ENCODE data around the gene SERPINA9. TPM values are rescaled to one million over a fixed set of nuclear protein-coding genes. Genes with fewer than 3 reads are reported as not detected.

Gene SERPINA9
- total RNA-seq, 1 experiment from 2014 or later = 182 TPM

- peak overlapping the region; percentile 72 for H3K4me2 ChIP-seq (ENCODE audit: low read depth, low read length, poor library complexity, severe bottlenecking)
- H3K4me1 ChIP-seq (ENCODE audit: low read length) = peaks cover 88% of the 10 kb centered on the region
- H3K79me2 ChIP-seq (ENCODE audit: low read length) = no peaks in the 10 kb centered on the region
- H4K20me1 ChIP-seq (ENCODE audit: insufficient read depth, low read depth, low read length) = no peaks in the 10 kb centered on the region
- peak overlapping the region; percentile 71 for H3K9ac ChIP-seq (ENCODE audit: low read length)
- peak; percentile 81 for DNase-seq
- peaks cover 18% of the 10 kb centered on the region for H3K36me3 ChIP-seq (ENCODE audit: insufficient read depth, low read length)
- H3K9me3 ChIP-seq (ENCODE audit: low read length) = peaks cover 15% of the 10 kb centered on the region
- no peaks in the 10 kb centered on the region for H3K9me2 ChIP-seq (replicated peaks; ENCODE audit: insufficient read depth, low read length)
- H2AFZ ChIP-seq (ENCODE audit: low read length) = peak overlapping the region; percentile 3; the same call in 1 of the 2 replicates
- peak overlapping the region; percentile 65 for H3K4me3 ChIP-seq (ENCODE audit: low read length)
- H3K27me3 ChIP-seq (ENCODE audit: low read length) = no peaks in the 10 kb centered on the region
- H3K27ac ChIP-seq (ENCODE audit: low read length) = peak overlapping the region; percentile 92
These were observed 2.2 kb downstream of the SERPINA9 start for GRCh38 chr14:94473666-94474410.

DNA sequence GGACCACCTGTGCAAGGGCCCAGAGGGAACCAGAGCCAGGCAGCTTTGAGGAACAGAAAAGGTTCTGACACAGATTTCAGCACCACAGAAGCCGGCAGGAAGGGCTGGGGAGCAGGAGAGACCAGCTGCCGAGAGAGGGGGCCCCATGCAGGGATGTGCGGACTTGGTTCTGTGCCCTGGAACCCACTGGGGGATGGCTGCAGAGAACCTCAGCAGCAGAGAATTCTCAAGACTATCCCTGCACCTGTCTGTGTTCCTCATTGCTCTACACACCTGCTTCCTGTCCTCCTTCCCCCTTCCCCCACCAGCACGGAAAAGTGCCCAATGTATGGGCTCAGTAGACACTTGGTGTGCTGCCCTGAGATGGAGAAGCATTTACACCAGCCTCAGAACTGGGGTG, 3.2 kb downstream of the SERPINA9 start:
- peak overlapping the region; percentile 72 for H3K4me2 ChIP-seq (ENCODE audit: low read depth, low read length, poor library complexity, severe bottlenecking)
- peaks cover 24% of the 10 kb centered on the region for H3K36me3 ChIP-seq (ENCODE audit: insufficient read depth, low read length)
- peak; percentile 77 for DNase-seq
- peaks cover 5% of the 10 kb centered on the region for H3K9me3 ChIP-seq (ENCODE audit: low read length)
- H3K4me3 ChIP-seq (ENCODE audit: low read length) = peak overlapping the region; percentile 65
- H3K9ac ChIP-seq (ENCODE audit: low read length) = peak overlapping the region; percentile 71
- no peaks in the 10 kb centered on the region for H3K27me3 ChIP-seq (ENCODE audit: low read length)
- no peaks in the 10 kb centered on the region for H3K9me2 ChIP-seq (replicated peaks; ENCODE audit: insufficient read depth, low read length)
- H3K4me1 ChIP-seq (ENCODE audit: low read length) = peaks cover 98% of the 10 kb centered on the region
- peak overlapping the region; percentile 92 for H3K27ac ChIP-seq (ENCODE audit: low read length)
- H2AFZ ChIP-seq (ENCODE audit: low read length) = no peak overlapping the region
- no peaks in the 10 kb centered on the region for H4K20me1 ChIP-seq (ENCODE audit: insufficient read depth, low read depth, low read length)
- H3K79me2 ChIP-seq (ENCODE audit: low read length) = no peaks in the 10 kb centered on the region

GRCh38 chr14:94471045-94471444, 5.0 kb downstream of the SERPINA9 start:
- peaks cover 96% of the 10 kb centered on the region for H3K4me1 ChIP-seq (ENCODE audit: low read length)
- H2AFZ ChIP-seq (ENCODE audit: low read length) = no peak overlapping the region
- peaks cover 41% of the 10 kb centered on the region for H3K36me3 ChIP-seq (ENCODE audit: insufficient read depth, low read length)
- no peaks in the 10 kb centered on the region for H4K20me1 ChIP-seq (ENCODE audit: insufficient read depth, low read depth, low read length)
- H3K9me2 ChIP-seq (replicated peaks; ENCODE audit: insufficient read depth, low read length) = no peaks in the 10 kb centered on the region
- H3K4me3 ChIP-seq (ENCODE audit: low read length) = 0 out of 2 replicates have a peak overlapping the region, but pooled peaks have one; percentile 4
- H3K27me3 ChIP-seq (ENCODE audit: low read length) = no peaks in the 10 kb centered on the region
- no peaks in the 10 kb centered on the region for H3K79me2 ChIP-seq (ENCODE audit: low read length)
- H3K4me2 ChIP-seq (ENCODE audit: low read depth, low read length, poor library complexity, severe bottlenecking) = peak overlapping the region; percentile 72
- peak overlapping the region; percentile 12 for H3K9ac ChIP-seq (ENCODE audit: low read length)
- H3K9me3 ChIP-seq (ENCODE audit: low read length) = no peaks in the 10 kb centered on the region
- peak overlapping the region; percentile 92 for H3K27ac ChIP-seq (ENCODE audit: low read length)
- DNase-seq = no peak

GRCh38 chr14:94470311-94470710, 5.7 kb downstream of the SERPINA9 start:
- Histone ChIP-seq H3K4me3 (ENCODE audit: low read length) (0 out of 2 replicates have a peak overlapping the region, but pooled peaks have one; percentile 2), H3K9ac (ENCODE audit: low read length) (peak overlapping the region; percentile 12), H3K36me3 (ENCODE audit: insufficient read depth, low read length) (peaks cover 44% of the 10 kb centered on the region), H3K27ac (ENCODE audit: low read length) (peak overlapping the region; percentile 92), H3K9me3 (ENCODE audit: low read length) (no peaks in the 10 kb centered on the region), H3K4me2 (ENCODE audit: low read depth, low read length, poor library complexity, severe bottlenecking) (peak overlapping the region; percentile 72), H4K20me1 (ENCODE audit: insufficient read depth, low read depth, low read length) (no peaks in the 10 kb centered on the region), H3K79me2 (ENCODE audit: low read length) (no peaks in the 10 kb centered on the region), H2AFZ (ENCODE audit: low read length) (no peak overlapping the region), H3K27me3 (ENCODE audit: low read length) (no peaks in the 10 kb centered on the region), H3K9me2 (replicated peaks; ENCODE audit: insufficient read depth, low read length) (no peaks in the 10 kb centered on the region), H3K4me1 (ENCODE audit: low read length) (peaks cover 89% of the 10 kb centered on the region)
- DNase-seq = peak; percentile 71

- H3K36me3 ChIP-seq (ENCODE audit: insufficient read depth, low read length) = peaks cover 54% of the 10 kb centered on the region
- H3K4me3 ChIP-seq (ENCODE audit: low read length) = peak overlapping the region; percentile 2; the same call in 1 of the 2 replicates
- peak overlapping the region; percentile 72 for H3K4me2 ChIP-seq (ENCODE audit: low read depth, low read length, poor library complexity, severe bottlenecking)
- no peaks in the 10 kb centered on the region for H3K27me3 ChIP-seq (ENCODE audit: low read length)
- H3K4me1 ChIP-seq (ENCODE audit: low read length) = peaks cover 79% of the 10 kb centered on the region
- no peaks in the 10 kb centered on the region for H4K20me1 ChIP-seq (ENCODE audit: insufficient read depth, low read depth, low read length)
- H3K9me3 ChIP-seq (ENCODE audit: low read length) = no peaks in the 10 kb centered on the region
- DNase-seq = no peak
- no peaks in the 10 kb centered on the region for H3K9me2 ChIP-seq (replicated peaks; ENCODE audit: insufficient read depth, low read length)
- no peak overlapping the region for H2AFZ ChIP-seq (ENCODE audit: low read length)
- H3K27ac ChIP-seq (ENCODE audit: low read length) = peak overlapping the region; percentile 92
- no peaks in the 10 kb centered on the region for H3K79me2 ChIP-seq (ENCODE audit: low read length)
- H3K9ac ChIP-seq (ENCODE audit: low read length) = peak overlapping the region; percentile 12
These were observed 6.7 kb downstream of the SERPINA9 start for GRCh38 chr14:94469261-94469660.

GRCh38 chr14:94467728-94468520, 8.1 kb downstream of the SERPINA9 start:
- H3K27ac ChIP-seq (ENCODE audit: low read length) = peak overlapping the region; percentile 92; the same call in 1 of the 2 replicates
- H2AFZ ChIP-seq (ENCODE audit: low read length) = no peak overlapping the region
- H3K36me3 ChIP-seq (ENCODE audit: insufficient read depth, low read length) = peaks cover 66% of the 10 kb centered on the region
- H3K4me3 ChIP-seq (ENCODE audit: low read length) = no peak overlapping the region
- H3K4me1 ChIP-seq (ENCODE audit: low read length) = peaks cover 66% of the 10 kb centered on the region
- no peaks in the 10 kb centered on the region for H4K20me1 ChIP-seq (ENCODE audit: insufficient read depth, low read depth, low read length)
- DNase-seq = no peak
- no peaks in the 10 kb centered on the region for H3K27me3 ChIP-seq (ENCODE audit: low read length)
- H3K9me2 ChIP-seq (replicated peaks; ENCODE audit: insufficient read depth, low read length) = no peaks in the 10 kb centered on the region
- no peak overlapping the region for H3K4me2 ChIP-seq (ENCODE audit: low read depth, low read length, poor library complexity, severe bottlenecking)
- H3K9ac ChIP-seq (ENCODE audit: low read length) = no peak overlapping the region
- no peaks in the 10 kb centered on the region for H3K79me2 ChIP-seq (ENCODE audit: low read length)
- H3K9me3 ChIP-seq (ENCODE audit: low read length) = no peaks in the 10 kb centered on the region

DNA sequence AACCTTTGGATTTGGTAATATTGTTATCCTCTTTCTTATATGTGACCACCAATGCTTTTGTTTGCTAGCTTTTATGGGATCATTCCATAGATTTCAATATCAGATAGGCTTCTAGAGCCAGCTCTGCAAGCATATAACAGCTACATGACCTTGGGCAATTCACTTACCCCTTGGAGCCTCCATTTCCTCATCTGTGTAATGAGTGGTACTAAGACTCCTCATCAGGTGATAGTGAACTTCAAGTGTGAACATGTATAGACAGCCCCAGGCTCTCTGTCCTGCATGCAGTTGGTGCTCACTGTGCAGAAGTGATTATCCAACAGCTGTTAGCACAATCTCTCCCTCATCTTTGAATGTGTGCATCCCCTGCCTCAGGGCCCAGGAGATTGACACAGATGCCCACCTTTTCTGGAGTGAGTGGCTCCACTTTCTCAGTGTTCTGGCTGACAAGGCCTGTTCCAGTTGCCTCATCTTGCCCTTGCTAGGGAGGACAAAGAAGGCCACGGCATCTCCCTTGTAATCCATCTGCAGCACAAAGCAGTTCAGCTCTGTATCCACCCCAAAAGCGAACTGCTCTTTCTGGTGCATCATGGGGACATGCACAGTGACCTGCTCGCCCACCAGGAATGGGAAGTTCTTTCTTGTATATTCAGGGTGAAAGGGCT, 9.2 kb downstream of the SERPINA9 start:
- H3K4me3 ChIP-seq (ENCODE audit: low read length) = no peak overlapping the region
- no peak overlapping the region for H3K9ac ChIP-seq (ENCODE audit: low read length)
- no peak for DNase-seq
- peak overlapping the region; percentile 19; the same call in 1 of the 2 replicates for H3K27ac ChIP-seq (ENCODE audit: low read length)
- peaks cover 63% of the 10 kb centered on the region for H3K36me3 ChIP-seq (ENCODE audit: insufficient read depth, low read length)
- no peaks in the 10 kb centered on the region for H3K9me3 ChIP-seq (ENCODE audit: low read length)
- no peaks in the 10 kb centered on the region for H3K9me2 ChIP-seq (replicated peaks; ENCODE audit: insufficient read depth, low read length)
- no peak overlapping the region for H3K4me2 ChIP-seq (ENCODE audit: low read depth, low read length, poor library complexity, severe bottlenecking)
- H2AFZ ChIP-seq (ENCODE audit: low read length) = no peak overlapping the region
- no peaks in the 10 kb centered on the region for H4K20me1 ChIP-seq (ENCODE audit: insufficient read depth, low read depth, low read length)
- no peaks in the 10 kb centered on the region for H3K79me2 ChIP-seq (ENCODE audit: low read length)
- no peaks in the 10 kb centered on the region for H3K27me3 ChIP-seq (ENCODE audit: low read length)
- peaks cover 57% of the 10 kb centered on the region for H3K4me1 ChIP-seq (ENCODE audit: low read length)
